ENCODE measurements around the gene NAALADL2. TPM values are rescaled to one million over a fixed set of nuclear protein-coding genes. Genes with fewer than 3 reads are reported as not detected.

NAALADL2 gene
- polyA plus RNA-seq, 1 donor from 2014 or later, result 1.6 TPM

- no peak for TF ChIP-seq REST (IDR thresholded peaks at IDR 0.05; ENCODE audit: borderline replicate concordance)
Observed at GRCh38 chr3:175107231-175107630, 248.1 kb downstream of the NAALADL2 start (continued).

GRCh38 chr3:175107995-175108394 lies 248.9 kb downstream of the NAALADL2 start:
- H3F3A ChIP-seq (ENCODE audit: insufficient read depth, low read length, poor library complexity, severe bottlenecking), result no peaks in the 10 kb centered on the region
- no peak overlapping the region for H3K9ac ChIP-seq (ENCODE audit: low read length)
- no peak overlapping the region for H3K4me2 ChIP-seq (ENCODE audit: low read length)
- TF ChIP-seq EZH2 (IDR thresholded peaks at IDR 0.05; ENCODE audit: borderline replicate concordance, insufficient read depth, low read length, poor library complexity, severe bottlenecking) (no peak), CTCF (IDR thresholded peaks at IDR 0.05; ENCODE audit: poor library complexity, severe bottlenecking) (no peak), TAF1 (IDR thresholded peaks at IDR 0.05; ENCODE audit: low read depth) (no peak), RAD21 (conservative IDR thresholded peaks at IDR 0.05) (no peak), SMC3 (conservative IDR thresholded peaks at IDR 0.05; ENCODE audit: poor library complexity) (no peak), REST (IDR thresholded peaks at IDR 0.05; ENCODE audit: borderline replicate concordance) (no peak), MXI1 (conservative IDR thresholded peaks at IDR 0.05; ENCODE audit: poor library complexity, severe bottlenecking) (no peak), POLR2AphosphoS5 (IDR thresholded peaks at IDR 0.05) (no peak), EP300 (conservative IDR thresholded peaks at IDR 0.05; ENCODE audit: poor library complexity, severe bottlenecking) (no peak)
- no peaks in the 10 kb centered on the region for H3K27me3 ChIP-seq (ENCODE audit: insufficient read depth, low read depth, low read length)
- no peak overlapping the region for H3K4me3 ChIP-seq (ENCODE audit: low read length)
- H3K79me2 ChIP-seq (replicated peaks; ENCODE audit: insufficient read depth, low read length), result no peaks in the 10 kb centered on the region
- H3K27ac ChIP-seq (ENCODE audit: low read length), result no peak overlapping the region
- no peaks in the 10 kb centered on the region for H3K36me3 ChIP-seq (ENCODE audit: insufficient read depth, low read length)
- H4K20me1 ChIP-seq (ENCODE audit: insufficient read depth), result no peaks in the 10 kb centered on the region
- H3K9me2 ChIP-seq (ENCODE audit: insufficient read depth, low read length), result no peaks in the 10 kb centered on the region
- H3K9me3 ChIP-seq (ENCODE audit: low read length), result no peaks in the 10 kb centered on the region
- no peak overlapping the region for H2AFZ ChIP-seq (ENCODE audit: low read depth, low read length)
